Measurements from ENCODE around the gene HIF3A.

Gene HIF3A

DNA sequence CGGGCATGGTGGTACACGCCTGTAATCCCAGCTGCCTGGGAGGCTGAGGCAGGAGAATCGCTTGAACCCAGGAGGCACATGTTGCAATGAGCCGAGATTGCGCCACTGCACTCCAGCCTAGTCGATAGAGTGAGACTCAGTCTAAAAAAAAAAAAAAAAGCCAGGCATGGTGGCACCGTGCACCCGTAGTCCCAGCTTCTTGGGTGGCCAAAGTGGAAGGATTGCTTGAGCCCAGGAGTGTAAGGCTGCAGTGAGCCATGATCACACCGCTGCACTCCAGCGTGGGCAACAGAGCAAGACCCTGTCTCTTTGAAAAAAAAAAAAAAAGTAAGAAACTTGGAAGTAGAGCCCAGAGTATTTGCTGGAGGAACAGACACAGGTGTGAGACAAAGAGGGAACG lies 88.8 kb downstream of the HIF3A start:
- no peak for DNase-seq

DNA sequence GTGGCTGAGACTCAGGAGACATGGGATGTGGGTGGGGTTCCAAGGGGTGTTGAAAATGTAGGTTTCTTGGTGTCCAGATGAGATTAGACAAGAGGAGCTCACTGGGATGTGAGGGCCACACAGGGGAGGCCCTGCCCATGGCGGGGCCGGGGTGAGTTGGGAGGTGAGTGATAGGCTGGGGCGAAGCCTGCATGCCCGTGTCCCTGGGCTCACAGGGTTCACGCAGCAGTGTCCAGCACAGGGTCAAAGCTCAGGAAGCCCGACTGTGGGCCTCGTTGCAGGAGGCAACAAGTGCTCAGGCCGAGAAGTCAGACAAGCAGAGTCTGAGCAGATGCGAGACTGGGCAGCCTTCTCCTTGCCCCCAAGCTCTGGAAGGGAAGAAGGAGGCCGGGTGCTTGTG lies 89.3 kb downstream of the HIF3A start:
- DNase-seq = no peak

DNA sequence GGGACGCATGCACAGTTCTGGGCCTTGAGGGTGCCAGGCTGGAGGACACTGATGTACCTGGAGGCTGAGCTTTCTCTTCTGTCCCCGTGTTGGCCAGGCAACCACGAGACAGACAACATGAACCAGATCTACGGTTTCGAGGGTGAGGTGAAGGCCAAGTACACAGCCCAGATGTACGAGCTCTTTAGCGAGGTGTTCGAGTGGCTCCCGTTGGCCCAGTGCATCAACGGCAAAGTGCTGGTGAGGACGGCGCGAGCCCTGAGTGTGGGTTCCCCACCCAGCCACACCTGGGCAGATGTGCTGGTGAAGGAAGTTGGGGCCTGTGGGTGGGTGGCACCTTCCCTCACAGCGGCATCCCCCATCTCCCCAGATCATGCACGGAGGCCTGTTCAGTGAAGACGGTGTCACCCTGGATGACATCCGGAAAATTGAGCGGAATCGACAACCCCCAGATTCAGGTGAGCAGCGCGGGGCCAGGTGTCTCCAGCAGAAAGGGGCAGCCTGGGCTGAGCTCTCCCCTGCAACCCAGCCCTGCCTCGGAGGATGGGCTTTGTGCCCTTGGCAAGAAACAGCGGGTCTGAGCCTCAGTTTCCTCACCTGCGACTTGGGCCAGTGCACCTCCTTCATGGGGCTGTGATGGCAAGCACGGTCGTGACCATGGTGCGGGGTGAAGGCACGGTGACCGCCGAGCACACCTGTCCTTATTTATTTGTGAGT lies 90.3 kb downstream of the HIF3A start:
- no peak for DNase-seq

DNA sequence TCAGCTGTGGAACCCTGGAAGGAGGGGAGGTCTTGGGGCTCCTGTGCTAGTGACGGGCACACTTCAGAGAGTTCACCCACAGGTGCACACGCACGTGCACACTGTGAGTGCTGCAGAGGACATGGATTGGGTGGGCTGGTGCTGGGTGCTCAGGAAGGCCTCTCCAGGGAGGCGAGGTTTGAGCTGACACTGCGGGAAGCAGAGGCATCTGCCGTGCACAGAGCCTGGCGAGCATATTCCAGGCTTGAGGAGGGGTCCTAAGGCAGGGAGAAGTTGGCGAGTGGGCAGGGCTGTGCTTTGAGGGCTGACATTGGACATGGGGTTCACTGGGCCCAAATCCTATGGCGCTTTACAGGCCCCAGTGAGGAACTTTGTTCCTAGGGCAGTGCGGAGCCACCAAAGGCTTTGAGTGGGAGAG lies 90.9 kb downstream of the HIF3A start:
- DNase-seq = no peak

DNA sequence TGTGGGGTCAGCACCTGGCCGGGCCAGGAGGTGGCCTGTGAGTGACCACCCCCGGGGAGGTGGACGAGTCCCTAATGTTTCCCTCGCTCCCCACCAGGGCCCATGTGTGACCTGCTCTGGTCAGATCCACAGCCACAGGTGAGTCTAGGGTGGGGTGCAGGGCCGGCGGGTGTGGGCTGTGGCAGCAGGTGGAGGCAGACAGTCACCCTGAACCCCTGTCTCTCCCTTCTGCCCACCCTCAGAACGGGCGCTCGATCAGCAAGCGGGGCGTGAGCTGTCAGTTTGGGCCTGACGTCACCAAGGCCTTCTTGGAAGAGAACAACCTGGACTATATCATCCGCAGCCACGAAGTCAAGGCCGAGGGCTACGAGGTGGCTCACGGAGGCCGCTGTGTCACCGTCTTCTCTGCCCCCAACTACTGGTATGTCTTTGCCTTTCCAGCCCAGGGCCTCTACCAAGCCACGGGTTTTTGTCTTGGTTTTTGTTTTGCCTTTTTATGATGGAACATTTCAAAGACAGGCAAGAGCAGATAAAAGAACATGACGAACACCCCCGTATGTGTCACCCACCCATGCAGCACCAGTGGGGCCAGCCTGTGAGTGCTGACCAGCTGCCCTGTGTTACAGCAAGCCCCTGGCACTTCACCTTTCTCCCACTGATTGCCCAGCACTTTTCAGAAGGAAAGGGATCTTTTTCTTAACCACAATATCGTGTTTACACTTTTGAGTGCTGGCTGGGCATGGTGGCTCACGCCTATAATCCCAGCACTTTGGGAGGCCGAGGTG lies 91.7 kb downstream of the HIF3A start:
- no peak for DNase-seq

DNA sequence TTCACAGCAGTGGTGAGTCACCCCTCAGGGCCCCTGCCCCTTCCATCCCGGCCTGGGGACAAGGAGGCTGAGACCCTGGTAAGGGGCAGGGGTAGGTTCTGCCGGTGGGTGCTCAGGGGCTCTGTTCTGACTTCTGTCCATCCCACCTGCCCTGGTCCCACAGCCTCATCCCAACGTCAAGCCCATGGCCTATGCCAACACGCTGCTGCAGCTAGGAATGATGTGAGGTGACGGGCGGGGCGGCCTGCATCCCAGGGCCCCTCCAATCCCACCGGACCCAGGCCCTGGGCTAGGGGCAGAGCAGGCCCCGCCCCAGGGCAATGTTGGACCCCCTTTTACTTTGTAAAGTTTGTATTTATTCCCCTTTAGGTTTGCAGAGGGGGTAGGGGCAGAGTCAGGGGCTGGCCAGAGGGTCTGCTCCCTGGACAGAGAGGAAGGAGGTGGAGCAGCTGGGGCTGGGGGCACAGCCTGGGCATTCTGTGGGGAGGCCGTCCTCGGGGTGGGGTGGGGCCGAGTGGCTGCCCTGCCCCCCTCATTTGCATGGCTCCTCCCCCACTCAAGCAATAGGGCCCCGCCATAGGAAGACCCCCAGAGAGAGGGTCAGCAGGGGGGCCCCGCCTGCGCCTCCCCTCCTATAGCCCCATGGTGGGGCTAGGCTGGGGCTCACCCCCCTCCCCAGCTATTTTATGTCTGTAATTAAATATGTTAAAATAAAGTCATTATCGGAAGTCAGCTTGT lies 93.4 kb downstream of the HIF3A start:
- no peak for DNase-seq

DNA sequence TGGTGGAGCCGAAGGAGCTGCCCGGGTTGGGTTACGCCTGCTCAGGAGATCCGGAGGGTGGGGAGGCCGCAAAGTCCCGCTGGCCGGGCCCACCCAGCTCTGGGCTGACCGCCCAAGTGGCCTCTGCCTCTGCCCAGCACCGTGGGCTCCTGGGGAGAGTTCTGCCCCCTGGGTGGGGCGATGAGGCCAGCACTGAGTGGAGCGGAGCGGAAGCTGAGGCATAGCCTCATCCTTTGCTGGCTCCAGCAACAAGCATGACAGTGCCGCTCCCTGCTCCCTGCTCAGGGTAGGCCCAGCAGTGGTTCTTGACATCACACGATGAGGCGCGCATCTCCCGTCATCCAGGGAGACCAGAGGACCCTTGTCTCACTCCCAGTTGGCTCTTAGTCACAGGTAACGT lies 94.0 kb downstream of the HIF3A start:
- no peak for DNase-seq

DNA sequence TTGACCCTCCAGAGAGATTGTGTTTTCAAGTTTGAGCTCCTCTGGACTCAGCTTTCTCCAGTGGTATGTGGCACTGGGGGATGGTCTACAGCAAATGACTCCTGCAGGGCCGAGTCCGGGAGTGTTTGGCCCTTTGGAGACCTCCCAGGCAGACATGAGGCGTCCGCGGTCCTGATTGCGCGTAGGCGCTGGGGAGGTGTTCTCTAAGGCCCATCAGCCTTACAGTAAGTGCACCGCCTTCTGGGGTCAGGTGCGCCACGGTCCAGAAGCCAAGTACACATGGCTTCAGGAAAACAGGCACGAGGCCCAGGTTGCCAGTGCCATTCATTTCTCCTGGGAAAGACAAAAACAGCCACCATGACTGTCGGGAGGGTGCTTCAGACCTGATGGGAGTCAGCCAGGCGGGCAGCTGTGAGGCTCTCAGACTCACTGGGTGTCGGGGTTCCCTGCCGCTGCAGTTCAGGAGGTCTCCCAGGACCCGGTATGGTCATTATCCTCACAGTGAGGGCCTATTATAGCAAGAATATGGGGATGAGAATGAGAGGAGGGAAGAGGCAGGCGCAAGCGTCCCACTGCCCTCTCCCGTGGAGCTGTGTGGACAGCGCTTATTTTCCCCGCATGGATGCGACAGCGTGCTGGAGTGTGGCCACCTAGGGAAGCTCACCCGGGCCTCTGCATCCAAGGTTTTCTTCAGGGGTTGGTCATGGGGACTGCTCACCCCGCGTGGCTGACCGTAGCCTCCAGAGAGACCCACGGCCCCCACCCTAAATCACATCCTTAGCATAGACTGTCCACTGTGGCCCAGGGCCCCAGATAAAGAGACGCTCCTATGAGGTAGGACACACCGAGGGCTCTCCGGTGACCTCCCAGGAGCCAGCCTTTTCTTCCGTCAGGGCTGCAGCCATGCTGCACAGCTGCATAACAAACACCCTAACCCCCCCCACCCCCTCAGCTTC lies 94.7 kb downstream of the HIF3A start:
- DNase-seq = no peak

DNA sequence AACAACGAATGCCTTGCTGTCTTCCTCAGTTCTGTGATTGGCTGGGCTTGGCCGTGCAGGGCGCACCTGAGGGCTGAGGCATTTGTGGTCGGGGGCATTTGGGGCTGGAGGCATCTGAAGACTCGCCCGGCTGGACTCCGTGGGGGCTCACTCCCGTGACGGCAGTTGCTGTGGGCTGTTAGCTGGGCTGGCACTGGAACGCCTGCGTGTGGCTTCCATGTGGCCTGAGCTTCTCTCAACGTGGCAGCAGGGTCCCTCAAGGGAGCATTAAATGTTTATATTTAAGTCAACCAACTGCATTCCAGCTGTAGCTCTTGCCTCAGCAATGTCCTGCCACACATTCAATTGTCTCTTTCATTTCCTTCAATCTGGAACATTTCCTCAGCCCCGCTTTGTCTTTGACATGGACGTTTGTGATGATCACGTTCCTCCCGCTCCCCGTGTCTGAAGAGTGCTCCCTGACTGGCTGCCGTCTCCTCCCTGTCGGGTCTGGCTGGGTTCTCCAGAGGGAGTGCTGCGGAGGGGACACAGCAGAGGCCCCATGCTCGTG lies 95.5 kb downstream of the HIF3A start:
- DNase-seq = no peak

DNA sequence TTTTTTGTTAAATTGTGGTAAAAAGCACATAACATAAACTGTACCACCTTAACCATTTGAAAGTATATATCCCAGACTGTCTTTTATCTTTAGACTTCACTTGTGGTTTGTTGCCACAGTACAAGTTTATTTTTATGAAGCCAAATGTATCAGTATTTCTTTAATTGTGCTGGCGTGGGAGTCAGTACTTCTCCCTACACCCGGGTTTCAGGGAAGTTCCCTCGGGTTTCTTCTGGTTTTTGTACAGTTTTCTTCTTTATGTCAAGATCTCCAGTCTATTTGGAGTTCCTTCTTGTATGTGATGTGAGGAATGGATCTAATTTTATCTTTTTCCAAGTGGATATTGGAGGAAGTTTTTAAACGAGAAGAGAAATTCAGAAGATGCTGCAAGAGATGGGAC lies 96.0 kb downstream of the HIF3A start:
- DNase-seq = no peak

All from NCI-H2029 (cell line).